GM19463 (cell line): ENCODE results near the gene C1QL3.

Source experiments
- ATAC-seq: cut with Tn5 transposase; IDR thresholded peaks from one replicate; pipeline ENCODE4 v1.9.1; 2021; ENCODE audit warnings: mild to moderate bottlenecking, moderate library complexity; ENCODE audit not compliant: unreplicated experiment

The C1QL3 gene

GRCh38 chr10:16493884-16494536, 27.7 kb downstream of the C1QL3 start:
- ATAC-seq = no peak

GRCh38 chr10:16491933-16492332, 29.7 kb downstream of the C1QL3 start:
- ATAC-seq = no peak

GRCh38 chr10:16490511-16490910, 31.2 kb downstream of the C1QL3 start:
- ATAC-seq = no peak

- ATAC-seq = no peak
Observed at GRCh38 chr10:16483241-16483917, 38.3 kb downstream of the C1QL3 start.

- no peak for ATAC-seq
Observed at GRCh38 chr10:16481052-16481728, 40.5 kb downstream of the C1QL3 start.

DNA sequence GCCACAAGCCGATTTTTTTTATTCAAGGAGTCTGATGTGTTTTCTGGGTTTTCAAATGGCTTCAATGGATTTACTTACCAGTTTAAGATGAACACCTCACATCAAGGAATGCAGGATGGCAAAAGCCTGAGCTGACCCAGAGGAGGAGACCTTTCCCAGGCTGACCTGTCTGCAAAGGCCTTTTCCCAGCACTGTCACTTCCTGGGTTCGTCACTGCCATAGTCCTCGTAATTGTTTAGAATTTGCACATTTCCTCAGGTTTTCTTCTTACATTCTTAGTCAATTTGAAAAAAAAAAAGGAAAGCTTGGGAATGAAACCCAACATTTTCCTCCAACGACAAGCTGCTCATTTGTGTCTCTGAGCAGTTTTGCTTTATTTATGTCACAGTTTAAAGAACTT, 42.9 kb downstream of the C1QL3 start:
- ATAC-seq = no peak

DNA sequence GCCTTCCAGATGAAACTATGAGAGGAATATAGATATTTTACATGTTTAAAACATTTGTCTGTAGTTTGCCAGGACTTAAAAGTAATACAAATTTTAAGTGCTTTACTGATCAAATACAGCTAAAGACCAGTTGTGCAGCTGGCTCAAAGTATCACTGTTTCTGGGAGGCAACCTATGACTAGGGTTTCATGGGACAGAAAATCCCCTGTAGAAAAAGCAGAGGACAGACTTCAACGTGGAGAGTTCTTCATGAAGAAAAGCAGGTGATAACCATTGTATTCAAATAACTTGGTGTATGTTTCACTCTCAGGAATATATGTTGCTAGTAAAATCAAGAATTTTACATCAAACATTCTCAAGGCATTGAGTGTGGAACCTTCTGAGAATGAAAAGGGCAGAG, 43.9 kb downstream of the C1QL3 start:
- ATAC-seq = no peak

DNA sequence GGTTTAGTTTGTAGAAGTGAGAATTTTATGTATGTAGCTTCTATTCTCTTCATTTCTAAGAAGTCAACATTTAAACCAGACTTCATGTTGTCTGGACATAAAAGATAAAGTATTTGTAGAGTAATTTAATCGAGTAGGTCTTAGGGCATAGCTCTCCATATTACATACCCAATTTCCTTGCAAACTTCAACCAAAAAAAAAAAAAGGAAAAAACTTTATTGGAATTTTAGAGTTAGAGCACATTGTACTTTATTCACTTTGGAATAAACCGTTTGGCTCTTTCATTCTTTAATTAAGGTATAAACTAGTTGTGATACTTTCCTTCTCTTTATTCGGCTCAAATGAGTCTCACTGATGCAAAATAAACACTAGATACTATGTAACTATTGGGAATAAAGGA, 48.9 kb downstream of the C1QL3 start:
- no peak for ATAC-seq

GRCh38 chr10:16470747-16471146, 50.9 kb downstream of the C1QL3 start:
- no peak for ATAC-seq

- ATAC-seq = no peak
Observed at GRCh38 chr10:16466001-16466400, 55.7 kb downstream of the C1QL3 start.
